ENCODE results near the gene NR1D1.

The NR1D1 gene

GRCh38 chr17:40095351-40095943 lies 4.9 kb downstream of the NR1D1 start:
- peak overlapping the region; percentile 87 to 100 (median 96) for H3K4me2 ChIP-seq
- H3K9ac ChIP-seq = peak overlapping the region in 10 of 11 experiments; percentile 55 to 88 (median 76); a peak in 20 of 22 replicates
- H3K27me3 ChIP-seq = no peaks in the 10 kb centered on the region
- H4K20me1 ChIP-seq = peaks cover 0 to 7% (median 0%) of the 10 kb centered on the region in 11 experiments; a peak in 1 of 22 replicates
- H3K9me3 ChIP-seq (replicated peaks in 1 of 11) = no peaks in the 10 kb centered on the region
- TF ChIP-seq Cebpa-rat (IDR thresholded peaks at IDR 0.05) = no peak
- H3K27ac ChIP-seq = peak overlapping the region; percentile 19 to 98 (median 91); a peak in 21 of 22 replicates
- H3K4me1 ChIP-seq = peaks cover 79 to 95% (median 93%) of the 10 kb centered on the region in 10 experiments
- H3K36me3 ChIP-seq = peaks cover 0 to 37% (median 22%) of the 10 kb centered on the region in 11 experiments; a peak in 15 of 22 replicates
- peak overlapping the region in 9 of 10 experiments; percentile 6 to 50 (median 38); a peak in 14 of 20 replicates for H3K4me3 ChIP-seq

GRCh38 chr17:40094874-40095273 lies 5.5 kb downstream of the NR1D1 start:
- peak overlapping the region in 10 of 11 experiments; percentile 68 to 98 (median 92); a peak in 19 of 22 replicates for H3K27ac ChIP-seq
- peaks cover 84 to 95% (median 93%) of the 10 kb centered on the region in 10 experiments for H3K4me1 ChIP-seq
- peaks cover 0 to 7% (median 0%) of the 10 kb centered on the region in 11 experiments; a peak in 1 of 22 replicates for H4K20me1 ChIP-seq
- peak overlapping the region; percentile 87 to 100 (median 96) for H3K4me2 ChIP-seq
- no peak for TF ChIP-seq Cebpa-rat (IDR thresholded peaks at IDR 0.05)
- H3K27me3 ChIP-seq = no peaks in the 10 kb centered on the region
- H3K9me3 ChIP-seq (replicated peaks in 1 of 11) = no peaks in the 10 kb centered on the region
- H3K4me3 ChIP-seq = peak overlapping the region in 3 of 10 experiments; percentile 14 to 50 (median 50); a peak in 4 of 20 replicates
- H3K9ac ChIP-seq = peak overlapping the region in 9 of 11 experiments; percentile 69 to 88 (median 79); a peak in 15 of 22 replicates
- peaks cover 0 to 37% (median 23%) of the 10 kb centered on the region in 11 experiments; a peak in 15 of 22 replicates for H3K36me3 ChIP-seq

GRCh38 chr17:40093580-40094201 lies 6.7 kb downstream of the NR1D1 start:
- H3K9ac ChIP-seq = peak overlapping the region; percentile 48 to 88 (median 65); a peak in 20 of 22 replicates
- TF ChIP-seq Cebpa-rat (IDR thresholded peaks at IDR 0.05) = no peak
- H3K27ac ChIP-seq = peak overlapping the region in 10 of 11 experiments; percentile 55 to 98 (median 92); a peak in 21 of 22 replicates
- peak overlapping the region in 7 of 10 experiments; percentile 0 to 48 (median 34); a peak in 9 of 20 replicates for H3K4me3 ChIP-seq
- peaks cover 0 to 46% (median 27%) of the 10 kb centered on the region in 11 experiments; a peak in 15 of 22 replicates for H3K36me3 ChIP-seq
- no peaks in the 10 kb centered on the region for H3K27me3 ChIP-seq
- H3K4me2 ChIP-seq = peak overlapping the region; percentile 87 to 100 (median 96)
- peaks cover 0 to 7% (median 0%) of the 10 kb centered on the region in 11 experiments; a peak in 1 of 22 replicates for H4K20me1 ChIP-seq
- H3K4me1 ChIP-seq = peaks cover 92 to 95% (median 94%) of the 10 kb centered on the region in 10 experiments
- H3K9me3 ChIP-seq (replicated peaks in 1 of 11) = no peaks in the 10 kb centered on the region

- peaks cover 86 to 93% (median 88%) of the 10 kb centered on the region in 10 experiments for H3K4me1 ChIP-seq
- H3K4me3 ChIP-seq = peak overlapping the region in 9 of 10 experiments; percentile 0 to 48 (median 28); a peak in 14 of 20 replicates
- H3K9me3 ChIP-seq (replicated peaks in 1 of 11) = no peaks in the 10 kb centered on the region
- peaks cover 0 to 7% (median 0%) of the 10 kb centered on the region in 11 experiments; a peak in 1 of 22 replicates for H4K20me1 ChIP-seq
- no peak for TF ChIP-seq Cebpa-rat (IDR thresholded peaks at IDR 0.05)
- no peaks in the 10 kb centered on the region for H3K27me3 ChIP-seq
- H3K36me3 ChIP-seq = peaks cover 0 to 52% (median 32%) of the 10 kb centered on the region in 11 experiments; a peak in 21 of 22 replicates
- peak overlapping the region; percentile 87 to 100 (median 96) for H3K4me2 ChIP-seq
- peak overlapping the region in 10 of 11 experiments; percentile 55 to 98 (median 92); a peak in 21 of 22 replicates for H3K27ac ChIP-seq
- peak overlapping the region; percentile 48 to 88 (median 65); a peak in 20 of 22 replicates for H3K9ac ChIP-seq
Observed at GRCh38 chr17:40093005-40093579, 7.3 kb downstream of the NR1D1 start.

GRCh38 chr17:40092581-40092980 lies 7.8 kb downstream of the NR1D1 start:
- Histone ChIP-seq H3K4me1 (peaks cover 81 to 88% (median 83%) of the 10 kb centered on the region in 10 experiments), H3K27me3 (no peaks in the 10 kb centered on the region), H3K4me3 (peak overlapping the region in 7 of 10 experiments; percentile 15 to 48 (median 28); a peak in 10 of 20 replicates), H3K27ac (peak overlapping the region in 10 of 11 experiments; percentile 55 to 98 (median 92); a peak in 21 of 22 replicates), H3K9me3 (replicated peaks in 1 of 11) (no peaks in the 10 kb centered on the region), H3K4me2 (peak overlapping the region; percentile 87 to 100 (median 96)), H3K36me3 (peaks cover 5 to 57% (median 37%) of the 10 kb centered on the region in 11 experiments; a peak in 21 of 22 replicates), H4K20me1 (peaks cover 0 to 7% (median 0%) of the 10 kb centered on the region in 11 experiments; a peak in 1 of 22 replicates), H3K9ac (peak overlapping the region; percentile 48 to 88 (median 65); a peak in 20 of 22 replicates)
- no peak for TF ChIP-seq Cebpa-rat (IDR thresholded peaks at IDR 0.05)

GRCh38 chr17:40091691-40092397 lies 8.5 kb downstream of the NR1D1 start:
- peaks cover 0 to 7% (median 0%) of the 10 kb centered on the region in 11 experiments; a peak in 1 of 22 replicates for H4K20me1 ChIP-seq
- no peaks in the 10 kb centered on the region for H3K9me3 ChIP-seq (replicated peaks in 1 of 11)
- no peaks in the 10 kb centered on the region for H3K27me3 ChIP-seq
- H3K36me3 ChIP-seq = peaks cover 12 to 60% (median 38%) of the 10 kb centered on the region in 11 experiments
- peak overlapping the region in 6 of 11 experiments; percentile 21 to 88 (median 64); a peak in 10 of 22 replicates for H3K9ac ChIP-seq
- H3K4me2 ChIP-seq = peak overlapping the region; percentile 87 to 100 (median 96)
- no peak for TF ChIP-seq Cebpa-rat (IDR thresholded peaks at IDR 0.05)
- H3K4me1 ChIP-seq = peaks cover 74 to 81% (median 75%) of the 10 kb centered on the region in 10 experiments
- H3K27ac ChIP-seq = peak overlapping the region in 8 of 11 experiments; percentile 42 to 98 (median 92); a peak in 10 of 22 replicates
- H3K4me3 ChIP-seq = peak overlapping the region in 1 of 10 experiments; percentile 47; a peak in 2 of 20 replicates

GRCh38 chr17:40090237-40091119 lies 9.9 kb downstream of the NR1D1 start:
- H3K4me1 ChIP-seq = peaks cover 65 to 71% (median 66%) of the 10 kb centered on the region in 10 experiments
- no peak for TF ChIP-seq Cebpa-rat (IDR thresholded peaks at IDR 0.05)
- peak overlapping the region in 8 of 11 experiments; percentile 24 to 73 (median 49); a peak in 14 of 22 replicates for H3K27ac ChIP-seq
- H3K9me3 ChIP-seq (replicated peaks in 1 of 11) = no peaks in the 10 kb centered on the region
- peaks cover 0 to 7% (median 0%) of the 10 kb centered on the region in 11 experiments; a peak in 1 of 22 replicates for H4K20me1 ChIP-seq
- H3K9ac ChIP-seq = peak overlapping the region in 9 of 11 experiments; percentile 13 to 62 (median 50); a peak in 14 of 22 replicates
- peaks cover 23 to 66% (median 49%) of the 10 kb centered on the region in 11 experiments for H3K36me3 ChIP-seq
- no peaks in the 10 kb centered on the region for H3K27me3 ChIP-seq
- H3K4me3 ChIP-seq = no peak overlapping the region; a peak in 2 of 20 replicates
- peak overlapping the region; percentile 74 to 100 (median 95) for H3K4me2 ChIP-seq

All from BLaER1 treated with 17β-estradiol and CSF1 and Interleukin-3, amounts not matched to agents 10 nM and 100 nM (cell line).